Epithelial cell of esophagus (primary cell): ENCODE results near the gene TNFRSF18.

Experiments
- DNase-seq: peaks from one replicate; pipeline ENCODE4 v3.0.0; 2010; ENCODE audit warnings: low read depth
- H3K4me3 ChIP-seq: 2 replicates; pipeline ENCODE4 v1.5.1; 2011; ENCODE audit warnings: mild to moderate bottlenecking, low read length, control low read depth
- TF ChIP-seq, protein P1 (sequence below): IDR thresholded peaks from 2 replicates; pipeline ENCODE4 v1.5.1; 2011; ENCODE audit warnings: low read depth, mild to moderate bottlenecking, low read length, control low read depth, inconsistent platforms; ENCODE audit not compliant: insufficient read depth; ENCODE audit errors: missing control alignments

The TNFRSF18 gene

DNA sequence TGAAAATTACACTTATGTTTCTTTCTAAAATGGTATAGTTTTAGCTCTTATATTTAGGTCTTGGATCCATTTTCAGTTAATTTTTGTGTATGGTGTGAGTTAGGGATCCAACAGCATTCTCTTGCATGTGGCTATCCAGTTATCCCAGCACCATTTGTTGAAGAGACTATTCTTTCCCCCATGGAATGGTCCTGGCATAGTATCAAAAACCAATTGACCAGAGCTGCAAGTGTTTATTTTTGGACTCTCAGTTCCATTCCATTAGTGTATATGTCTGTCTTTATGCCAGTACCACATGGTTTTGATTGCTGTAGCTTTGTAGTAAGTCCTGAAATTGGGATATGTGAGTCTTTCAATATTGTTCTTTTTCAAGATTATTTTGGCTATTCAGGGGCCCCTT is 18.5 kb downstream of the TNFRSF18 start:
- DNase-seq: no peak
- TF ChIP-seq, protein P1, sequence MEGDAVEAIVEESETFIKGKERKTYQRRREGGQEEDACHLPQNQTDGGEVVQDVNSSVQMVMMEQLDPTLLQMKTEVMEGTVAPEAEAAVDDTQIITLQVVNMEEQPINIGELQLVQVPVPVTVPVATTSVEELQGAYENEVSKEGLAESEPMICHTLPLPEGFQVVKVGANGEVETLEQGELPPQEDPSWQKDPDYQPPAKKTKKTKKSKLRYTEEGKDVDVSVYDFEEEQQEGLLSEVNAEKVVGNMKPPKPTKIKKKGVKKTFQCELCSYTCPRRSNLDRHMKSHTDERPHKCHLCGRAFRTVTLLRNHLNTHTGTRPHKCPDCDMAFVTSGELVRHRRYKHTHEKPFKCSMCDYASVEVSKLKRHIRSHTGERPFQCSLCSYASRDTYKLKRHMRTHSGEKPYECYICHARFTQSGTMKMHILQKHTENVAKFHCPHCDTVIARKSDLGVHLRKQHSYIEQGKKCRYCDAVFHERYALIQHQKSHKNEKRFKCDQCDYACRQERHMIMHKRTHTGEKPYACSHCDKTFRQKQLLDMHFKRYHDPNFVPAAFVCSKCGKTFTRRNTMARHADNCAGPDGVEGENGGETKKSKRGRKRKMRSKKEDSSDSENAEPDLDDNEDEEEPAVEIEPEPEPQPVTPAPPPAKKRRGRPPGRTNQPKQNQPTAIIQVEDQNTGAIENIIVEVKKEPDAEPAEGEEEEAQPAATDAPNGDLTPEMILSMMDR: no peak

GRCh38 chr1:1185101-1185765 is 21.2 kb downstream of the TNFRSF18 start:
- H3K4me3 ChIP-seq: no peak overlapping the region
- no peak for DNase-seq
- TF ChIP-seq, protein P1: no peak

More for the DNA sequence above, 18.5 kb downstream of the TNFRSF18 start:
- no peak overlapping the region for H3K4me3 ChIP-seq

DNA sequence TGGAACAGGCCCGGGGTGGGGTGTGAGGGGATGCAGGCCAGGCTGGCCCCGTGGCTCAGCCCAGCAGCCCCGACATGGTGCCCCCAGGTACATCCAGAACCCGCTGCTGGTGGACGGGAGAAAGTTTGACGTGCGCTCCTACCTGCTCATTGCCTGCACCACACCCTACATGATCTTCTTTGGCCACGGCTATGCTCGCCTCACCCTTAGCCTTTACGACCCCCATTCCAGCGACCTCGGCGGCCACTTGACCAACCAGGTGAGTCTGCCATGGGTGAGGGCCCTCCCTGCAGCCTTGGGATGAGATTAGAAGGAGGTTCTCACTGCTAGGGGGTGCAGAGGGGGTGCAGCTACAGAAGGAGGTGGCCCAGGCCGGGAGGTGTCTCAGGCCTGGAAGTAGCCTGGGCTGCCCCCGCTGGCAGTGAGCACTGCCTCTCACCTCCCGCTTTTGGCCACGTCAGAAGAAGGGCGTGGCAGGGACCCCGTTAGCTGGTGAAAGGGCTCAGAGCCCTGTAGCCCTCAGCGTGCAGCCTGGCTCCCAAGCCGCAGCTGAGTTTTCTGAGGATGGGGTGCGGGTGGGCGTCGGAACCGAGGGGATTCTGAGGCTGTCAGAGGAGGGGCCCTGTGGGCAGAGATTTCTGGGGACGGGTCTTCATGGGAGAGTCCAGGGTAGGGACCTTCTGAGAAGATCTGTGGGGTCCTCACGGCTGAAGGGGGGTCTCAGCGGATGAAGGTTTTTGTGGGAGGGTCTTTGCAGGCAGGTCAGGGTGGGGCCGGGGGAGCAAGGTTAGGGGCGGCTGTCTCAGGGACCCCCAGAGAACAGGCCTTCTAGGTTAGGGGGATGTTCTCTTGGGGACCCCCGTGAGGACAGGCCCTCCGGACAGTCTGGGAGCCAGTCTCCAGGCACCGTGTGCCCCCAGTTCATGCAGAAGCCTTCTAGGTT is 22.3 kb downstream of the TNFRSF18 start:
- TF ChIP-seq, protein P1: no peak
- H3K4me3 ChIP-seq: no peak overlapping the region
- DNase-seq: no peak

- H3K4me3 ChIP-seq: no peak overlapping the region
- DNase-seq: no peak
- TF ChIP-seq, protein P1: no peak
Measured at GRCh38 chr1:1183221-1183747, 23.1 kb downstream of the TNFRSF18 start.

DNA sequence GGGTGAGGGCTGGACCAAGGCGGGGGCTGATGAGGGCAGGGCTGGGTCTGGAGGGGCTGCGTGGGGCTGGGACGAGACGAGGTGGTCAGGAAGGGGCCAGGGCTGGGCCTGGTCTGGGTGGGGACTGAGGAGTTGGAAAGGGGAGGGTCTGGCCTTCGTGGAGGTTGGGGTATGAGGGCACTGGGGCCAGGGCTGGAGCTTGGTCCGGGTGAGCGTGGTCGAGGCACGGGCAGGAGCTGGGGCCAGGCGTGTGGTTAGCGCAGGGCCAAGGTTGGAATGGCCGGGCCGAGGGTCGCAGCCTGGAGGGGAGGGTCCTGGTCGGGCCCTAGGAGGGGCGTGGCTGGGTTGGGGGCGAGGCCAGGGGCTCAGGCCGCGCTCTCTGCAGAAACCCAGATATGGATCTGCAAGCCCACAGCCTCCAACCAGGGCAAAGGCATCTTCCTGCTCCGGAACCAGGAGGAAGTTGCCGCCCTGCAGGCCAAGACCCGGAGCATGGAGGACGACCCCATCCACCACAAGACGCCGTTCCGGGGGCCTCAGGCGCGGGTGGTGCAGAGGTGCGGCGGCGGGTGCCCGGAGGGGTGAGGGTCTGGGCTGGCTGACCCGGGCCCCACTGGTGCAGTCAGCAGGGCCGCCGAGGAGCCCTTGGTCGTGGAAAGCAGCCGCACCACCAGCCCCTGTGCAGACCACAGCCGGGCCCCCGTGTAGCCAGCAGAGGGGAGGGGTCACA is 23.7 kb downstream of the TNFRSF18 start:
- no peak for DNase-seq
- no peak overlapping the region for H3K4me3 ChIP-seq
- TF ChIP-seq, protein P1: no peak

DNA sequence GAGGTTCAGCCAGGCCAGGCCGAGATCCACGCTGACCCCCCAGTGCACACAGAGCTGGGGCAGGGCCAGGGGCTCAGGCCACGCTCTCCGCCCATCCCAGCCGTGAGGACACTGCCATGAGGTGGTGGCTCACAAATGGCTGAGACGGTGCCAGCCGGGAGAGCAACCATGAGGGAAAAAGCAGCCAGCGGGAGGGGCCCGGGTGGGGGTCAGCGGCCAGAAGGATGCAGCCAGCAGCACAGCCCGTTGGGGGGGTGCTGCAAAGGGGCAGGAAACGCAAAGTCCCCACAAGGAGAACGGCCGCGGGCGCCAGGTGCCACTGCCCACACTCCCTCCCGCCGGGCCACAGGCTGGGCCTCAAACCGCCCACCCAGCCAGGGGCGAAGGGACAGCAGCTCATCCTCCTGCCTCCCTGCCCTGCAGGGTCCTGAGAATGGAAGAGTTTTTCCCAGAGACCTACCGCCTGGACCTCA is 24.4 kb downstream of the TNFRSF18 start:
- TF ChIP-seq, protein P1: no peak
- DNase-seq: no peak
- no peak overlapping the region for H3K4me3 ChIP-seq
